Measurements from ENCODE around the gene POLD4.
"Not testable (repeated sequence)": the region's sequence is repeated elsewhere in the genome, so short reads cannot be mapped to it uniquely, and the experiment has no call there.

Gene POLD4

DNA sequence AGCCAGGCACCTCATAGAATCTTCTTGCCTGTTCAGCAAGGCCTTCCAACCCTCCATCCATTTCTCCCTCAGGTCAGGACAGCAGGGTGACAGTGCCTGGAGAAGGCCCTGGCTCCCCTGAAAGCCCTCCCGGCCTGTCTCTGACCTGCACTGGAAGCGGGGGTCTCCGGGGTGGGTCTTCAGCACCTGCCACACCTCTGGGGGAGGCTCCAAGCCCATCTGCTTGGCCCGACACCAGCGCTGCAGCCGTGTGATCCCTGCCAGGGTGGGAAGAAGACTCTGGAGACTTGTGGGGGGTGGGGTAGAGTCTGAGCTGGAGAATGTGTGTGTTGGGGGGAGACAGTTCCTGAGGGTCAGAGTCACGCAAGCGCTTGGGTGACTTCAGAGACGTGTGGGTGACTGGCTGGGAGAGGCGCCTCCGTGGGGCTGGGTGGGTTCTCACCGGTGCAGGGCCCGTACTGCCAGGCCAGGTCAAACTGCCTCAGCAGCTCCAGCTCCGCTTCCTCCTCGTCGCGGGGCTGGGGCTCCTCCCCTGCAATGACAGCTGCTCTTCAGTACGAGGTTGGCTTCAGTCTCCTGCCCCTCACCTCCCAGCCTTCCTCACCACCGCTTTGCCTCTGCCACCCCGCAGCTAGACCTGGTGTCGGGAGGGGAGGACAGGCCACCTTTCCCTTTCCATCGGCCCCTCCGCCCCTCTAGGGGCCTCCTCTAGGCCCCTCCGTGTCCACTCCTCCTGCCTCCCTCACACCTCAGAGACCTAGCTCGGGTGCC lies 615 bp downstream of the POLD4 start:
- DNase-seq (ENCODE audit: low read depth): peak; percentile 50

DNA sequence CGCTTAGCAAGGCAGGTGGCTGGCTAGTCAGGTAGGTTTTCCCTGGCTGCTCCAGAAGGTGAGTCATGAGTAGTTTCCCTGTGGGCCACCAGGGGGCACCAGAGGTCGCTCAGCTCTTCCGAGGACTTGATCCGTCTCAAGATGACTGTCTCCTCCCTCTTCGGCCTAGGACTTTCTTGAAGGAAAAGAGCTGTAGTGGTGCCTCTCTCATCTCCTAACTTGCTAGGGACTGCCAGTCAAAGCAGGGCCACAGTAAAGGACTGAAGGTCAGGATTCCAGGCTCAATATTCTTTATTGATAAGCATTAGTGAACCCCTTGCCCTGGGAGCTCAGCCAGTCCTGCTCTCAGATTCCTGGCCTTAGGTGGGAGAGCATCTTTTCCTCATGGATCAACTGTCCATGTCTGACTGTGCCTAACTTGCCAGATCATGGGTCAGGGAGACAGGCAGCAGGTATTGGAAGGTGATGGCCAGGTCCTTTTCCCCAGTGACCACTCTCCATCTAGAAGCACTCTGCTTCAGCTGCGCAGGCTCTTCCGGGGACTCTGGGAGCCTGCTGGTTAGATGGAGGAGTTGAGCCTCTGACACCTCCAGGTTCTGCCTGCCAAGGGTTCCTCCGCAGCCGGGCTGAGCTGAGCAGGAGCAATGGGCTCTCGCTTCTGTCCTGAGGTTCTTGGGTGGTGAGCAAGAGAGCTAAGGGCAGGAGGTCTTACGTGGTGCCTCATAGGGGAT lies 1.9 kb downstream of the POLD4 start:
- peak; percentile 80 for DNase-seq (ENCODE audit: low read depth)

DNA sequence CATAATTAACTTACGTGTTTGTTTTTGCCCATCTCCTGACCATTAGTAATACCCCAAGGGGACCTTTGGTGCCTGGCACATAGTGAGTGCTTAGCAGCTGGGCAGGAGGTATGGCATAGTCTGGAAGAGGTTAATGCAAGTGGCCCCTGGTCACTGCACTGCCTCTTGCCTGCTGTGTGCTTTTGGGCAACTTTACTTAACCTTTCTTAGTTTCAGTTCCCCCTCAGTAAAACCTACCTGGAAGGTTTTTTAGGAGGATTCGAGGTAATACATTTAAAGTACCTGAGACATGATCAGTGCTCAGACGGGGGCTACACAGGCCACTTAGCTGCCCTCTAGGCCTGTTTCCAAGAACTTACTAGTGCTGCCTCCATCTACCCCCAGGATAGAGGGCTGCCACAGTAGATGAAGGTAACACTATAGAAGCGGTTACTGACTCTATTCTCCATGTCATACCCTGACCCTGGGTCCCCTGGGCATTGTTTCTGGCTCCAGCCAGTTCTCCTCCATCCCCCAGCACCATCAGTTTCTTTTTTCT lies 3.3 kb downstream of the POLD4 start:
- DNase-seq (ENCODE audit: low read depth): no peak

DNA sequence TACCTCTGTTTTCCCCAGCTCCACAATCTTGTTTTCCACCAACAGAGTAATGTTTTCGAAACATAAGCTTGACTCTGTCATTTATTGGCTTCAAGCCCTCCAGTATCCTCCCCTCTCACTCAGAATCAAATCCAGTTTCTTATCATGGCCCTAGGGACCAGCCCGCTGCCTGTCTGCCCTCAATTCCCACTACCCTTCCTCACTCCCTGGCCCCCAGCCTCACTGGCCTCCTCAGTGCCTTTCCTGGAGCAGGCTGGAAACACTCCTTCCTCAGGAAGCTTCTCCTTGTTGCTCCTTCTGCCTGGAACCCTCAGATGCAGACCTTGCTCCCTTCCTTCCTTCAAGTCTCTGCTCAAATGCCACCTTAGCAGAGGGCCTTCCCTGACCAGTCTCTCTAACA lies 3.9 kb downstream of the POLD4 start:
- no peak for DNase-seq (ENCODE audit: low read depth)

DNA sequence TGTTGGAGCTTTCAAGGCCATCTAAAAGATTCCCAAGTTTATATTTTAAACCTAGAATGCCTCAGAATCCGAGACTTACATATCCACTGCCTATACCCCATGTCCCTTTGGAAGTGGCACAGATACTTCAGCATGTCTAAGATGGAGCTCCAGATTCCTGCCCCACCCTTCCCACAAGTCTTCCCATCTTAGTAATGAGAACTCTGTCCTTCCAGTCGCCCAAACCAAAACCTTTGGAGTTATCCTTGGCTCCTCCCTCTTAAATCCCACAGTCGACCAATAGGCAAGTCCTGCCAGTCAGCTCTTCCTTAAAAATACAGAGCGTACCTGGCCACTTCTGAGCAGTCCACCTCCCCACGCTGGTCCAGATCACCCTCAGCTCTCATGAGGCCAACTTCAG lies 4.3 kb downstream of the POLD4 start:
- no peak for DNase-seq (ENCODE audit: low read depth)

DNA sequence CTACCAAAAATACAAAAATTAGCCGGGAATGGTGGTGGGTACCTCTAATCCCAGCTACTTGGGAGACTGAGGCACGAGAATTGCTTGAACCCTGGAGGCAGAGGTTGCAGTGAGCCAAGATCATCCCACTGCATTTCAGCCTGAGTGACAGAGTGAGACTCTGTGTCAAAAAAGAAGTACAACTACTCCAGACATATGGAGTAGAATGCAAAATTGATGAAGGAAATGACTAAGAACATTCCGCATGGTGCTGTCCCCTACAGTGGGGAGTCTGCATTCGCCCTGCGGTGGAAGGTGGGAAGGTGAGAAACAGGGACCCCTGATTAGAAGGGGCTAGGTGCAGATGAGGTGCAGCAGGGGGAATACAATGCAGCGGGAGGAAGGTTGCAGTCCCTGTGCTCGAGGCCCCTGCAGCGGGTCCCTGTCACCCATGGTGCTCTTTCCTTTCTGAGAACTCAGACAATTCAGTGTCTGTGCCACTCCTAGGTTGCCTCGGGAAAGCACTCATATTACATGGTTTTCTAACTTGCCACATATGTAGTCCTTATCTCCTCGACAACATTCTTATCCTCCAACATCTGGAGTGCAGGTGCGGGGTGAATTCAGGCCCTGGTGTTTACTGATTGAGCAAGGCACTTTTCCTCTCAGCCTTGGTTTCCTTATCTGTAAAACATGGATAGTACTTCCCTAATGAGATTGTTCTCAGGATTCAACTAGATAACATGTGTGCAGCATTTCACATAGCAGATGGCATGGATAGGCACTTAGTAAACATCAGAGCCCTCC lies 5.2 kb downstream of the POLD4 start:
- DNase-seq (ENCODE audit: low read depth): peak; percentile 56

DNA sequence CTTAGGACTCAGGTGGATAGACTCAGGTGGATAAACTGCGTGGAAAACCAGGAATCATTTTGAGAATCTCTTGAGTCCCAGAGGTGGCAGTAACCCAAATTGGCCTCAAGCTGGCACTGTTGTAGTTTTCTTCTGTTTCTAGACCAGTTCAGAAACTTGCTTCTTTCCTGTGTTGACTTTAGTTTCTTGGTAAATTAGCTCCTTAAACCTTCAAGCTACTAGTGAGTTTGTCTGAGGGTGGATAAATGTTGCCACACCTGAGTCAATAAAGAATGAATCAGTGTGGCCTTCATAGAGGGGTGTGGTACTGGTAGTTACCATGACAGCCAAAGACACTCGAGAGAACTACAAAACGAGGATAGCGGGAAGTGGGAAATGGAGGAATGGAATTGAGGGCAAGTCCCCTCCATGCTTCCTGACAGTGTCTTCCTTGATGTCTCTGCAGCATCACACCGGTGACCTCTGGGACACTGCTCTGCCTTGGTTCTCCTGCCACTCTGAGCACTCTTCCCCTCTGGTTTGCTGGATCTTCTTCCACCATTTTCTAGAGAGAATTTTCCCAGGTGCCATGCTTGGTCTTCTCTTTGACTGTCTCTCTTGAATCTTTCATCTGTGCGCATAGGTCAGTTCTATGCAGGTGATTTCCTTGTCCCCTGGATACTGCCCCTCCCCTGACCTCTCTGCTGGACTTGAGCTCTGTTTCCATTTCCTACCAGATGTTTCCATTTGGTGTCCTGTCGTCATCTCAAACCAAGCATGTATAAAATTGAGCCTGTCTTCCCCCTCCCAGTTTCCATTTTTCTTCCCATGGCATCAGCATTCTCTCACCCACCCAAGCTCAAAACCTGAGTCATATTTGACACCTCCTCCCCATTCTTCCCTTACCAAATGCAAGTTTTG lies 7.2 kb downstream of the POLD4 start:
- DNase-seq (ENCODE audit: low read depth): peak; percentile 70

DNA sequence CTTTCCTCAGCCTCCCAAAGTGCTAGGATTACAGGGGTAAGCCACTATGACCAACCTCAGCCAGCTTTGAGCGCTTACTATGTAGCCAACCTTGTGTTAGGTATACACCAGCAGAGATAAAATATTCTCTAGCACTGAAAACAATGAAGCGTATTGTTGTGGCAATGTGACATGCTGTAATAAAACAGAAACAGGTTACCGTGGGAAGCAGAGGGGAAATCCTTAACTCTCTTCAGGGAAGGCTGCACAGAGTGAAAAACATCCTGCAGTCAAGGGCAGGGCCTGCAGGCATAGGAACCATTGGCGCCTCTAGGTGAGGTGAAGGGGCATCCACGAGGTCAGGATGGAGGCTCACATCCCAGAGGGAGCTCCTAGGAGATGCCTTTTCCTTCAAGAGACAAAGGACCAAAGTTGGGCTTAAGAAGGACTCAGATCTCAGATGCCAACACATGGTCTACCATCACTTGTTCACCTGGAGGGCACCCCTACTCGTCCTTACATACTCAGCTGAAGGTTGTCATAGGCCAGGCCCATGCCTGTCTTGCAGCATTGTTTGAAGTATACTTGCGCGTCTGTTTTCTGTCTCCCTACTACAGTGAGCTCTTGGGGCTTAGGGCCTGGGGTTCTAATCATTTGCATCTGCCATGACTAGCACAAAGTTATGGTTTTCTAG lies 8.0 kb downstream of the POLD4 start:
- no peak for DNase-seq (ENCODE audit: low read depth)

DNA sequence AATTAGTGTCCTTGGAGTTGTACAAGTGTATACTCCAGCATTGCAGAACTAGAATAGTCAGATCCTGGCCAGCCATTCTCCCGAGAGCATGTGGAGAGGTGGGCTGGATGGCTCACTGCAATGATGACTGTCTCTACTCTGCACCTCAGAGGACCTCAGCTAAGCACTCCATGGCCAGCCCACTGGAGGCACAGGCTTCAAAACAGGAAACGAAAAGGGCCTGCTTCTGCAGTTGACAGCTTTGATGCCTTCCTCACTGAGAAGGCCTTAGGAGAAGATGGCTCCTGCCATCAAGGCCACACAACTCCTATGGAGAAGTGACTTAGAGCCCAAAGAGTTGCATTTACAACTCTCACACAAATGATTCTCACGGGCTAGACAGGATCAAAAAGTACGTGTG lies 9.1 kb downstream of the POLD4 start:
- DNase-seq (ENCODE audit: low read depth): no peak

DNA sequence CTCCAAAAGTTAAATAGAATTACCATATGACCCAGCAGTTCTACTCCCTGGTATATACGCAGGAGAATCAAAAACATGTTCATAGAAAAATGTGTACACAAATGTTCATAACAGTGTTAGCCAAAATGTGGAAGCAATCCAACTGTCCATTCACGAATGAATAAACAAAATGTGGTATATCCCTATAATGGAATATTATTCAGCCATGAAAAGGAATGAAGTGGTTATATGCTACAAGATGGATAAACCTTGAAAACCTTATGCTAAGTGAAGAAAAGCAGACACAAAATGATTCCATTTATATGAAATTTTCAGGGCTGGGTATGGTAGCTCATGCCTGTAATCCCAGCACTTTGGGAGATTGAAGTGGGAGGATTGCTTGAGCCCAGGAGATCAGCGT lies 16.1 kb downstream of the POLD4 start:
- DNase-seq (ENCODE audit: low read depth): no peak

DNA sequence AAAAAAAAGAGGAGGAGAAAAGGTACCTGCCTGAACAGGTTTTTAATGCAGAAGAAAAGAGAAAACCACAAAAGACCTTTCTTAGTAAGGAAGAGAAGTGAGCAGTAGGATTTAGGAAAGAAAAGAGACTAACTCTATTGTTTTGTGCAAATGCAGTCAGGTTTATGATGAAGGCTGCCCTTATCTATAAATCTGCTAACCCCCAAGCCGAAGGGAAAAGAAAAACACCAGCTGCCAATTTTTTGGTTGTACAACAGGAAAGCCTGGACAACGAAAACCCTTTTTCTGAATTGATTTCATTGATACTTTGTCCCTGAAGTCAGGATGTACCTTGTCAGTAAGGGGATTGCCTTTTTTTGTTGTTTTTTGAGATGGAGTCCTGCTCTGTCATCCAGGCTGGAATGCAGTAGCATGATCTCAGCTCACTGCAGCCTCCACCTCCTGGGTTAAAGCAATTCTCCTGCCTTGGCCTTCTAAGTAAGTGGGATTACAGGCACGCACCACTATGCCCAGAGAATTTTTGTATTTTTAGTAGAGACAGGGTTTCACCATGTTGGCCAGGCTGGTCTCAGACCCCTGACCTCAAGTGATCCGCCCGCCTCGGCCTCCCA lies 21.2 kb downstream of the POLD4 start:
- no peak for DNase-seq (ENCODE audit: low read depth)

DNA sequence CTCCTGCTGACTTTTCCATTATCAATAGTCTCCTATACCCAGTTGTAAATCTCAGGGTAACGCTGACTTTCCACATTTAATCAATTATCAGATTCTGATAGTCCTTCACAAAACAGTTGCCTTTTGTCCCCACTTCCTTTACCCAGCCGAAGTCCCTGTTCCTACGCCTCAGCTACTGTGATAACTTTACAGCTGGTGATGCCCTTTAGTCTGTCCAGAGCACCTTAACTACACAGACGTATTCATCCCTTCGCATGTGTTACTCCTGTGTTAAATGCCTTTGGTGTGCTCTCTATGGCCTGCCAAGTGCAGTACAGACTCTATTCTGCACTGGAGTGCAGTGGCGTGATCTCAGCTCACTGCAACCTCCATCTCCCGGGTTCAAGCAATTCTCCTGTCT lies 29.8 kb downstream of the POLD4 start:
- DNase-seq (ENCODE audit: low read depth): no peak

DNA sequence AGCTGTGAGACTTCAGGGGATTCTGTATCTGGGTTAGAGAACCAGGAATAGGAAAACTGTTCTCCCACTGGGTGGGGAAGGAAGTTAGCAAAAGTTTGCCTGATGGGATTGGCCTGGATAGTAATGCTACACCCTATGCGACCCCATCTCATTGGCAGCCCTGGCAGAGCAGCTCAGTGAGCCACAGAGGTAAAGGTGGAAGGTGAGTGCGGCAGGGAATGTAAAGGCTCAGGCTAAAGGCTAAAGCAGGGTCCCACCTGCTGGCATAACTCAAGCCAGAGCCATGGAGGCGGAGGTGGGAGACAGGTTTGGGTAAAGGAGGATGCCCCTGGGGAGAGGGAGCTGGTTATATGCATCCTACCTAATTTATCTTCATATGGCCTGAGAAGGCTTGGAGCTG lies 31.3 kb downstream of the POLD4 start:
- no peak for DNase-seq (ENCODE audit: low read depth)

DNA sequence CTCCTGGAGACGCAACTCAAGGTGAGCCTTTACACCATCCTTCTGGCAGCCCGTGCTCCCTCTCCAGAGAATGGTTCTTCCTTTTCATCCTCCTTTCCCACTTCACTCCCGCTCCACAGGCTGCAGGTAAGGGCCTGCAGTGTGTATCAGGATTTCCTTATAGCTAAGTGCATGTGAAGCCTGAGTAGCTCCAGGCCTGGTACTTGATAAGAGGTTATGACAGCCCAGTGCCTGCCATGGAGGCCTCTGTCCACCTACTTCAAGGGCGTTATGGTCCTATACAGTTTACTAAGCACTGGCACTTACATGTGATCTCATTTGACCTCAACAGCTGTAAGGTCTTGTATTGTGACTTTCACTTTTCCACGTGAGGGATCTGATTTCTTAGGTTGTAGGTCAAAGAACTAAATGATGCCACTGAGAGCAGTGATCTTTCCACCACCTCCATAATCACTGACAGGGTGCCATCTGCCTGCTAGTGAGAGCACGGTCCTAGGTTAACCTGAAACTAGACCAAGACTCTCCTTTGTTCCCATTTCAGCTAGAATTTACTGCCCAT lies 32.0 kb downstream of the POLD4 start:
- no peak for DNase-seq (ENCODE audit: low read depth)

DNA sequence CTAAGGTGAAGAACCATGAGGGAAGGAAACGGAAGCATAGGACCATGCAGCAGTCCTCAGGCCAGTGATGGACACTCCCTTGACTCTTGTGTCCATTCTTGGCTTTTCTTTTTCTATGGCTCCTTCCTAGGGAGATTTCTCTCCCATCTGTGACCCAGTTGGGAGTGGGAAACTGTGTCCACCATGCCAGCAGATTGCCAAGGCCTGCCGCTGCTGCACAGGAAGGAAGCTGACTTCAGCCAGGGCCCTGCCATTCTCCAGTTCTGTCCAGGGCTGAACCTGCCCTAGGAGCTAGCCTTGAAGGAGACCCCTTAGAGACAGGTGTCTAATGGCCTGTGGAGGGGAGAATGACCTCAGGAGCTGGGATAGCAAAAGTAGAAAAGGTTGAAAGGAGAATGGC lies 32.7 kb downstream of the POLD4 start:
- DNase-seq (ENCODE audit: low read depth): no peak

DNA sequence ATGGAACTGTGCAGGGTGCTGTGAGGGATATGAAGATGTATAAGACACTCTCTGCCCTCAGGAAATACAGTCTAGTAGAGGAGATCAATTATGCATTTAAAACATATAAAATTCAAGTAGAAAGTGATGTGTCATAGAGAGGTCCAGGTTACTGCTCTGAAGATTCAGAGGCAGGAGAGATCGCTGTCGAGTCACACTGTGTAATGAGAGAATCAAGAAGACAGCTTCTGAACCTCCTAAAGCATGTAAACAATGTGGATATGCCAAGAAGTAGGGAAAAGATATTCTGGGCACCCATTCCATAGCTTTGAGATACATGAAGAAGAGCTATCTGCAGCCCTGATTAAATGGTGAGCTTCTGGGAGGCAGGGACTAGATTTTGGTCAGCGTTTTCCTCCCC lies 33.3 kb downstream of the POLD4 start:
- DNase-seq (ENCODE audit: low read depth): no peak

DNA sequence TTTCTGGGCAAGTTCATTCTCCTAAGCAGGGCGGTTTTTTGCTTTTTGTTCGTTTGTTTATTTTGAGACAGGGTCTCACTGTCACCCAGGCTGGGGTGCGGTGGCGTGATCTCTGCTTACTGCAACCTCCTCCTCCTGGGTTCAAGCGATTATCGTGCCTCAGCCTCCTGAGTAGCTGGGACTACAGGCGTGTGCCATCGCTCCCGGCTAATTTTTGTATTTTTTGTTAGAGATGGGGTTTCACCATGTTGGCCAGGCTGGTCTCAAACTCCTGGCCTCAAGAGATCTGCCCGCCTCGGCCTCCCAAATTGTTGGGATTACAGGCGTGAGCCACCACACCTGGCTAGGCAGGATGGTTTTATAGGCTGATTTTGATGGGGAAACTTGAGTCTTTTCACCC lies 34.5 kb downstream of the POLD4 start:
- DNase-seq (ENCODE audit: low read depth): not testable (repeated sequence)

DNA sequence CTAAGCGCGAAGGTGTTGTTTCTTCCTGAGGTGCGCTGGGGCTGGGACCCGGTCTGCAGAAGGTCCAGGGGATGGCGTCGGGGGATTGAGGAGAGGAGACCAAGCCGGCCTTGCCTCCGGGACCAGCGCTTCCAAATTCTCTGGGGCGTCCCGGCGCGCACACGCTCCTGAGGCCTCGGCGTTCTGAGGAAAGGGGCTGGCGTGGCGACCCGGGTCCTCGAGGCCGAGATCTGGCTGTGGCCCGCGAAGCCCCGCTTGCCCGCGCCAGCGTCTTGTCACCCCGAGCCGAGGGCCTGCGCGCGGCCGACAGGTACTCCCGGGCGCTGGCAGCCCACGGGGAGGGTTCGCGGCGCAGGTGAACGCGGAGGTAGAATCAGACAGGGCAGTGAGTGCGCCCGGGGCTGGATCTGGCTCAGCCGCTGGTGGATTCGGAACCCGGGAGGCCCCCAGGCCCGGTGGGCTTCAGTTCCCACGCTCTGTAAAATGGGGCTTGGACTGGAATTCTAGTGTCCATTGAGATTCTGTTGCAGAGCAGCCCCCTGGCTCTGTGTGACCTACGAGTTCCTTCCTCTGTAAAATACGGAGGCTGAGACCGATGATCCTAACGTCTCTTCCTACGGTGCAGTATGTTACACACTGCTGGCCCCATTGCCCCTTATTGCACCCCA lies 35.3 kb downstream of the POLD4 start:
- DNase-seq (ENCODE audit: low read depth): peak; percentile 23

DNA sequence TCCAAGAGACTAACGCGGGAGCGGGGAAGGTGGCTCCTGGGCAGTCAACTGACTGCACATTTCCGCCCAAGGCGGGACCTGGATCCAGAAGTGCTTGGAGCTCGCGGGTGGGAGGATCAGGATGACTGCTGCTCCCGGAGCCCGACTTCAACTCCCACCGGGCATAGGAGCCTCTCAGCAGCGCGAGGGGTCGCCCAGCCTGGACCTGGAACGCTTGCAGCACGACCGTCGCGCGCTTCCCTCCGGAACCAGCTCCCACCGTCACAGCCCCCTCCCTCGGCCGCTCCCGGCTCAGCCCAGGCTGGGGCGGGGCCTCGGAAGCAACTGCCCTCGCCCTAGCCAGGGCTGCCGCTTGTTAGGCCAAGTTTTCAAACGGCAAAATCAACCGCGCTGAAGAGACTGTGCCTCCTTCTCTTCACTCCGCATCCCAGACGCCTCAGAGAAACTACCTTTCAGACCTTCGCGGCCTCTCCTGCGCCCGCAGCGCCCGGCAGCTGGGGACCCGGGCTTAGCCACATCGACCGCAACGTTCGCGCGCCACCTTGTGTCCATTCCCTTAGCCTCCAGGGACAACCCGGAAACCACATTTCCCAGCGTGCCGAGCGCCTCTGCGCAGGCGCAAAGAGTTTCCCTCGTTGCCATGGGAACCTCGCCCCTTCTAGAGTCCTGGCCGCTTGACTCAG lies 36.0 kb downstream of the POLD4 start:
- peak; percentile 97 for DNase-seq (ENCODE audit: low read depth)

Measured in ELR (cell line).